Measurements from ENCODE around the gene YJU2.
"Not testable (repeated sequence)": the region's sequence is repeated elsewhere in the genome, so short reads cannot be mapped to it uniquely, and the experiment has no call there.

Gene YJU2

GRCh38 chr19:4268816-4269430, 22.0 kb downstream of the YJU2 start:
- DNase-seq = no peak

- no peak for DNase-seq
Observed at GRCh38 chr19:4272894-4273293, 26.0 kb downstream of the YJU2 start.

DNA sequence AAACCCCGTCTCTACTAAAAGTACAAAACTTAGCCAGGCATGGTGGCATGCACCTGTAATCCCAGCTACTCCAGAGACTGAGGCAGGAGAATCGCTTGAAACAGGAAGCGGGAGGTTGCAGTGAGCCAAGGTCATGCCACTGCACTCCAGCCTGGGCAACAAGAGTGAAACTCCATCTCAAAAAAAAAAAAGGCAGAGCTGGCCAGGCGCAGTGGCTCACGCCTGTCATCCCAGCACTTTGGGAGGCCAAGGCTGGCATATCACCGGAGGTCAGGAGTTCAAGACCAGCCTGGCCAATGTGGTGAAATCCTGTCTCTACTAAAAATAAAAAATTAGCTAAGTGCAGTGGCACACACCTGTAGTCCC, 27.4 kb downstream of the YJU2 start:
- not testable (repeated sequence) for DNase-seq

DNA sequence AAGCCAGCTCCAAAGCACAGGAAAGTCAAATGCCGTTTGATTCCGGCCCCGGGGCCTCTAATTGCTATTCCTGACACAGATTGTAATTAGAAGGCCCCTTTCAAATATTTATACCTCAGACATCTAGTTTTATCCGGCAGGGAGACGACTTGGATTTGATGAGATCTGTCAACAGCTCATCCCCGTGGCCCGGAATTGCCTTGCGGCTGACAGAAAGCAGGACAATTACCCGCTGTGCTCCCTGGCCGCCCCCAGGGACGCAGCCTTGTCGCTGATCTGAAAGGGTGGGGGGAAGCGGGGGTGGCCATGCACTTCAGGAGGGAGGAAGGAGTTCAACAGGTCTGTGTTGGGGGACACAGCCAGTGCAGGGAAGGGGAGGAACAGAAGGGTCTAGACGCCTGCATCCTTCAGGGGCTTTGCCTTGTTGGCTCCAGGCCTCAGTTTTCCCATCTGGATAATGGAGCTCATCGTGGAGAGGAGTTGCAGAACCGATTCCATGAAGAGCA, 30.4 kb downstream of the YJU2 start:
- DNase-seq = no peak

- DNase-seq = no peak
Observed at GRCh38 chr19:4278010-4278409, 31.1 kb downstream of the YJU2 start.

GRCh38 chr19:4278419-4279266, 31.8 kb downstream of the YJU2 start, which contains the start of gene SHD:
Gene SHD, plus strand, starts transcription at chr19:4279266. Its CDS starts 798 bp downstream, at chr19:4280064.
- no peak for DNase-seq

DNA sequence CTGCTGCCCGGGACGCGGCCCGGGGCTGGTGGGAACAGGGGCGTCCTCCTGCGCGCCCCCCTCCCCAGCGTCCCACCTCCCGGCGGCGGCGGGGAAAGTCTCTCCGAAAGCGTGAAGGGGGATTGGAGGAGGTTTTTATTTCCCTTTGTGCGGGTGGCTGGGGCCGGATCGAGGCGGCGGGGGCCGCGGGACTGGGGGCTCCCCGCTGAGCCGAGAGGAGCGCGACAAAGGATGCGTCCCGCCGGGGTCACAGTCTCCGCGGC, 32.3 kb downstream of the YJU2 start:
- DNase-seq = no peak

GRCh38 chr19:4279530-4280422, 32.9 kb downstream of the YJU2 start:
- no peak for DNase-seq

GRCh38 chr19:4284176-4284958, 37.5 kb downstream of the YJU2 start:
- no peak for DNase-seq

GRCh38 chr19:4284974-4285373, 38.1 kb downstream of the YJU2 start:
- DNase-seq = no peak

GRCh38 chr19:4286141-4286540, 39.3 kb downstream of the YJU2 start:
- DNase-seq = not testable (repeated sequence)

DNA sequence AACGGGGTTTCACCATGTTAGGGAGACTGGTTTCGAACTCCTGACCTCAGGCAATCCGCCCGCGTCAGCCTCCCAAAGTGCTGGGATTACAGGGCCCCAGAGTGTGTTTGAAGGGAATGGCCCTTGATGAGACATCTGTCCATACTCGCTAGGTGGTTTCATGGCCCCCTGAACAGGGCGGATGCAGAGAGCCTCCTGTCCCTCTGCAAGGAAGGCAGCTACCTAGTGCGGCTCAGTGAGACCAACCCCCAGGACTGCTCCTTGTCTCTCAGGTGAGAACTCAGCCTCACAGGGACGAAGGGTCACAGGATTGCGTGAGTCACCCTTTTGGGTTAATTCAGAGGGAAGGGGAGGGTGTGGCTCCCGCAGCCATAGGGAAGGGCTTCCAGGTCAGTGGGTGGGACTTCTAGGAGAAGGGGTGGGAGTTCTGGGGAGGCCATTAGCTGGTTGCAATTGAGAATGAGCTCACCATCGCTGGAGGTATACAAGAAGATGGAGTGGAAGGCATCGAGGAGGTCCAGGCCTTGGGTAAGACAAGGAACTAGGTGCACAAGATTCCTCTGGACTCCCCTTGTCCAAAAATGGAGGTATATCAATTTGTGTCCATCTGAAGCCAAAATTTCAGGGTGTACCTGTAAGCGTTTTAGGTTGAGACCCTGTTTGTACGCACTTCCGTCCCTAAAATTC, 41.4 kb downstream of the YJU2 start:
- DNase-seq = no peak

DNA sequence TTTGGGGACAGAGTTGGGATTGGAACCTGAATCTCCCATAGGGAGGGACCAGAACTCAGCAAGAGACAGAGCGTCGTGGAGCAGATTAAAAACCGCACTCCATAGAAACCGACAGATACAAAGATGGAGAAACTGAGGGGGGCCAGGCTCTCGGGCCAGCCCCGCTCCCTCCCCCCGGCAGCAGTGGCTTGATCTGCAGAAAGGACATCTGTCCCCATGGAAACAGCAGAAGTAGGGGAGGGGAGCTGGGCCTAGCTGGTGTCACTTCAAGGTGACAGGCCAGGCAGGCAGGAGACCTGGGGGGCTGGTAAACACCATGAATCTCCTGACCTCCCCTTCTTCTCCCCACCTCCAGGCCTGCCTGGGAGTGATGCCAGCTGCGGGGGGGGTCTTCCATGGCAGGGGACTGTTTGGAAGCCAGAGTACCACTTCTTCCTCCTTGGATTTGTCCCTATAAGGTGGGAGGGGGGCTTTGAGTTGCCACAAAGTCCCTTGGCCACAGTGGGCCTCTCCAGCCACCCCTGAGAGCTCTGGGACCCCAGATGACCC, 44.4 kb downstream of the YJU2 start:
- no peak for DNase-seq

- DNase-seq = no peak
Observed at GRCh38 chr19:4292515-4292914, 45.6 kb downstream of the YJU2 start.

- DNase-seq = no peak
Observed at GRCh38 chr19:4294389-4294788, 47.5 kb downstream of the YJU2 start.

DNA sequence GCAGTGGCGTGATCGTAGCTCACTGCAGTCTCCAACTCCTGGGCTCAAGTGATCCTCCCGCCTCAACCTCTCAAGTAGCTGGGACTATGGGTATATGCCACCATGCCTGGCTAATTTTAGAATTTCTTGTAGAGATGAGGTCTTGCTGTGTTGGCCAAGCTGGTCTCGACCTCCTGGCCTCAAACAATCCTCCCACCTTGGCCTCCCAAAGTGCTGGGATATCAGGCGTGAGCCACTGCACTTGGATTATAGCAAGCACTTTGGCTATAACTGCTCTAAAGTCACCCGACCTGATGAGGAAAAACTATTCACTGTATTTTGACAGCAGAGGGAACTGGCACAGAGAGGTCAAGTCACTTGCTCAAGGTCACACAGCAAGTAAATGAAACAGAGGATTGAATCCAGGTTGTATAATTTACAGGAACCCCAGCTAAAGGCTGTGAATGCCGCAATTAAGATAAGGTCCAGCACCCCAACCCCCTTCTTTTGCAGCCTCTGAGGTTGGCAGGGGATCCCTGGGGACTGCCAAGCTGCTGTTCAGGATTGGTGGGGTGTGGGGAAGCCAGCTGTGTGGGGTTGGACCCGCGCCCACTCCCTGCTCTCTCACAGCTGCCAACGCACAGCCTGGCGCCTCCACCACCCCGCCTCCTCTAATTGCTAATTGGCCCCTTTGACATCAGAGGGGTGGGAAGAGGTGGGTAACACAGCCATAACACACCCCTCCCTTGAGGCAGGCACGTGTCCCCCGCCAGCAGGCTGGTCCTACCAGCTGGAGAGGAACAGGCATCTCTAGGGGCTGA, 49.3 kb downstream of the YJU2 start:
- DNase-seq = no peak

DNA sequence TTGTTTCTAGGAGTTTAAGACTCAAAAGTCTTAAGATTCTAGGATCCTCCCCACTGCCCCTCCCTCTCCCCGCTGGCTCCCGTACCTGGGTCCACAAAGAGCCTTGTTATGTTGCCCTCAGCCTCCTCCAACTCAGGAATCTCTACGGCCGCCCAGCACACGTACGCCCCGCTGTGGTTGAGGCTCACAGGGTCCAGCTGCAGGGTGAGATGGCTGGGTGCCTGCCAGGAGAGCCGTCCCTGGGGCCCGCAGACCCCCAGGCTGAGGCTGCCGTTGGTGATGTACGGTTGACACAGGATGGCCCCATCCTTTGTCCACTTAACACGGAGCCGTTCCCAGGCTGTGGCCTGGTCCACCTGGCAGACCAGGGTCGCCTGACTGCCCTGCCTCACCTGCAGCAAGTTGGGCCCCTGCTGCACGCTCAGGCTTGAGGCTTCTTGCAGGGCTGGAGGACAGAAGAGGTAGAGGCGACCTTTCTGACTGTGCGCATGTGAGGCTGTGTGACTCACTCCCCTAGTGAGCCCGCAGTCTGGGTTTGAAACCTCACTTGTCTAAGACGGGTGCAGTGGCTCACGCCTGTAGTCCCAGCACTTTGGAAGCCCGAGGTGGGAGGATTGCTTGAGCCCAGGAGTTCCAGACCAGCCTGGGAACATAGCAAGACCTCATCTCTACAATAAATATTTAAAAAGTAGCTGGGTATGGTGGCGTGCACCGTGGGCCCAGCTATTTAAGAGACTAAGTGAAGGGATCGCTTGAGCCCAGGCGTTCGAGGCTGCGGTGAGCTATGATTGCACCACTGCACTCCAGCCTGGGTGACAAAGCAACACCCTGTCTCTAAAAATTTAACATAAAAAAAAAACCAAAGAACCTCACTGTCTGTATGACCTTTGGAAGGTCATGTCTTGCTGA, 51.3 kb downstream of the YJU2 start:
- DNase-seq = peak; percentile 30

GRCh38 chr19:4298810-4299550, 52.1 kb downstream of the YJU2 start:
- DNase-seq = peak; percentile 22

- no peak for DNase-seq
Observed at GRCh38 chr19:4300589-4300988, 53.7 kb downstream of the YJU2 start.

All from activated CD4-positive, alpha-beta T cell treated with anti-CD3 and anti-CD28 coated beads, Interleukin-2, Interleukin-6, amounts not matched to agents 100 ng/mL and 50 ng/mL, durations not matched to agents 16 hours and 8 hours (primary cell).